GM18526 (cell line): ENCODE results near the gene CORIN.

Experiments
- POLR2A ChIP-seq: IDR thresholded peaks from 3 replicates; pipeline ENCODE4 v1.6.1; 2011; ENCODE audit not compliant: insufficient read length; ENCODE audit errors: extremely low read depth

Gene CORIN

DNA sequence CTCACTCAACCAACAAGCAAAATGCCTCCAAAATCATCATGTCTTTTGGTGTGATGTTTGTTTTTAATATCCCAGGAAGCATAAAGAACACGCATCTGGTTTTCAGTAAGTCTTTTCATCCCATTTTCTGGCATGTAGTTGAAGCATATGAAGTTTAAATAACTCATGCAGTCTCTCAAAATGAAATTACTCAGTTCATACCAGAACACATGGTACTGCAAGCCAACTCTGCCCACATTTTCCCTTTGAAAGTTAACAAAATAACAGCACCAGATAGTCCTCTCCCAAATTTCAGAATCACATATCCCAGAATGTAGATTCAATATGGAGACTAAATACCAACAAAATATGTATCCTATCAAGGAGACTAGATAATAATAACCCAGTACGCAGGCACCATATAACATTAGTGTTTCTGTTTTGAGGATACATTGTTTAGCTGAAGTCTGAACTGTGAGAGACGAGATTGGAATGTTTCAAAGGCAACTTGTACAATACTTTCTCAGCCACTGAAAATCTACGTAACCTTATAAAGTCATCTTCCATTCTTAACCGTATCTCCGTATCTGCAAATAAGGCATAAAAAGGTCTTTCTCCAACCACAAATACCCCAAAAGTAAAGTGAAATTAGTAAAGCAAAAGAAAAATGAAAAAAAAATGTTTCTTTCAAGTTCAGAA lies 23.1 kb downstream of the CORIN start:
- no peak for TF ChIP-seq POLR2A

DNA sequence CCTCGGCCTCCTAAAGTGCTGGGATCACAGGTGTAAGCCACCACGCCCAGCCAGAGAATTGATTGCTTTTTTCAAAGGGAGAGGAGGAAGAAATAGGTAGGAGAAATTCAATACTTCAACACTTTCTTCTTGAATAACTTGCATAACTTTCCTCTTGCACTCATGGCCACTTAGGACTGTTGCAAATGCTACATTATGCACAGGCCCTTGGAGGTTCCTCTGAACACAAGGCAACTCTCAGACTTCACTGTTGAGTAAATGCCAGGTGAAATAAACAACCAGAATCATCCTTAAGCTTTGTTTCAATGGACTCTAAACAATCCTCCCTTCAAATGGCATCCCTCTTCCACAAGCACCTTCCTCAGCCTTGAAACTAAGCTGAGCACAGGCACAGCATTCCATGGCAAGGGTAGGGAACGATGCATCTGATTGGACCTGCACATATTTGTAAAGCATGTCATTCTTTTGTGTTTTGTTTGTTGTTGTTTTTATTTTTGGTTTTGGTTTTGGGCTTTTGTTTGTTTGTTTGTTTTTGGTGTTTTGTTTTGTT lies 28.1 kb downstream of the CORIN start:
- TF ChIP-seq POLR2A, result no peak

DNA sequence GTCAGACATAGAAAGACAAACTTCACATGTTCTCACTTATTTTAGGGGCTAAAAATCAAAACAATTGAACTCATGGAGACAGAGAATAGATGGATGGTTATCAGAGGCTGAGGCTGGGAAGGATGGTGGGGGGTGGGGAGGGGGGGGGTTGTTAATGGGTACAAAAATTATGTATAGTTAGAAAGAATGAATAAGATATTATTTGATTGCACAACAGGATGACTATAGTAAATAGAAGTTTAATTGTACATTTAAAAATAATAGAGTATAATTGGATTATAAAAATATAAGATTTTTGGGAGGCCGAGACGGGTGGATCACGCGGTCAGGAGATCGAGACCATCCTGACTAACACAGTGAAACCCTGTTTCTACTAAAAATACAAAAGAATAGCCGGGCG lies 33.3 kb downstream of the CORIN start:
- TF ChIP-seq POLR2A, result no peak

DNA sequence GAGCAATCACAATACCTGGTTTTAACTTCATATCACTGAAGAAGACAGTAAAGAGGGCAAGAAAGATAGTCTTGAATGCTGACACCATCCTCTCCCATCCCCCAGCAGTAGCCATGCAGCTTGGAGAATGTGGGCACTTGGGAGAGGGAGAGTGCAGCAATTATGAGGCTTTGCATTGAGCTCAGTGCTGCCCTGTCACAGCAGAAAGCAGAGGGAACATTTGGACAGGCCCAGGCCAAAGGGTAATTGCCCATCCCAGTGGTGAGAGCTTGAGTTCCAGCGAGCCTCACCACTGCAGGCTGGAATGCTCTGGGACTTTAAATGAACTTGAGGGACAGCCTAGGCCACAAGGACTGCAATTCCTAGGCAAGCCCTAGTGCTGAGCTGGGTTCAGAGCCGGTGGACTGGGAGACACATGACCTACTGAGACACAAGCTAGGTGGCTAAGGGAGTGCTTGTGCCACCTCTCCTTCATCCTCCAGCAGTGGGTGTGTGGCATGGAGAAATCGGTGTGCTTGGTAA lies 36.3 kb downstream of the CORIN start:
- no peak for TF ChIP-seq POLR2A

DNA sequence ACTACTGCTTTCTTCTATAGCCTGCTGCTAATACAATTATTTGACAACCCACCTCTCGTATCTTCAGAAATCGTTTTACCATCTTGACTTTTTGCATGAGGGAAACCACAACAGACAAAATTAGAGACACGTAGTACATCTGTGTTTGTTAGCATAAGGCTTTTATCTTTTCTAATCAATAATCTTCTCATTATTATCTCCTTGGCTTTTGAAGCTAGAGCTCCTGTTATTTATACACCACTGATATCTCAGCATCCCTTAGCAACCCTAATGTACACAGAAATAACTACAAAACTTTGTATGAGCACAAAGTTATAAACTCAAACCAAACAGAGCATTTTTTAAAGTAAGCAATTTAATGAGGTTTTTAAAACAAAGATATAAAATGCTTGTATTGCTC lies 39.7 kb downstream of the CORIN start:
- TF ChIP-seq POLR2A, result no peak

DNA sequence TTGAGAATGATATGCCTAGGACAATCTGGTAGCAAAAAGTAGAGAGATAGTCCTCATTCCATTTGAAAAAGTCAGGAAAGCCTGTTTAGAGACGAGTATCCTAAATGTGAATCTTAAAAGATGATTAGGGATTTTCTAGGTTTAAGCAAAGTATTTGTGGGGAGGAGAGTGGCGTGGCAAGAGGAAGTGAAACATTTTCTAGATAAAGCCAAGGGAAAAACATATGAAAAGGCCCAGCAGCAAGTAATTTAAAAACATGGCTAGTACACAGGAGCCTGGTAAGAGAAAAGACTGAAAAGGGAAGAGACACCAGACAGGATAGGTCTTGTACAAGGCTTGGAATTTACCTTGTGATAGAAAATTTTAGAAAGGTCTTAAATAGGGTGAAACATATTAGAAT lies 45.9 kb downstream of the CORIN start:
- TF ChIP-seq POLR2A, result no peak

DNA sequence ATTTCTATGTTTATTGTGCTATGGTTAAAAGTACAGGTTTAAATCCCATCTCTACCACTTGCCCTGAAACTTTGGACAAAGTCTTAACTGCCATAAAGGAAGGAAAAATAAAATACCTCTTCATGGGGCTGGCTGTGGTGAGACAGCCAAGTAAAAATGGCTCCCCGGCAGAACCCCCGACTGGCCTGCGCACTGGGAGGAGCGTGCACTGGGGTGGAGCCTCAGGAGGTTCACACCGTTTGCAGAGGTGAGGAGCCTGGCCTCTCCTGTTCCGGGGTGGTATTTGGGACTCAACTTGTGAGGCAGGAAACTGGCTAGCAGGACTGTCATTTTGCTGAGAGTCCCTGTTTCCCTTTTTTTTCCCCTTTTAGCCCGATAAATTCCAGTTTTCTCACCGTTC lies 47.8 kb downstream of the CORIN start:
- TF ChIP-seq POLR2A, result no peak

DNA sequence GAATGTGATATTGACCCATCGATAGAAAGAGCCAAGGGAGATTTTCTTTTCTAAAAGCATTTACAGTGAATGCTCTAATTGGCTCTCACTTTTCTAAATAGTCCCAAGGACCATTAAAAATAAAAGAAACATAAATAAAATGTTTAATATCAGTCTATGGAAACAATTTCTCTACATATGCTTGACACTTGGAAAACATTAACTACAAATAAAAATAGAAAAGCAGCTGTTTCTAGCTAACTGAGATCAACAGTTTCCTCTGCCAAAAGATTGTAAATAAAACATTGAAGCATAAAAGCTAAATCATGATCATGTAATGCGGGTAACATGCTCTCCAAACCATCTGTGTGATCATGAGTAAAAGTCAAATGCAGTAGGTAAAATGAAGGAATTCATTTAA lies 49.7 kb downstream of the CORIN start:
- TF ChIP-seq POLR2A, result no peak

DNA sequence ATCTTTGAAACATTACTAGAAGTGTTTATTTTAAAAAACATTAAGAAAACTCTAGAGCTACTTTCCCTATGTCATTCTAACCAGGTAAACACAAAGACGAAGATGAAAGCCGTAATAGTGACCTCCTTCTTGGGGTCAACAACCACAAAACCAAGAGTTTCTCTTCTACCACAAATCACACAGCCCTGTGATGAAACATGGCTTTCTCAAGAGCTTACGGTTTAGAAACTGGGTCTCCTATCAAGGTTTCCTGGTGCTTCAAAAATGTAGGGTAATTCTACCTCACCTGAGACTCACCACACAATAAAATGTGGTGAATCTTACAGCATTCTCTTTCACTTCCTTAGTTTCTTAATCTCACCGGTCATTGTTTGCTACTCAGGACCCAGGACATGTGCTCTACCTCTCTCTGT lies 50.9 kb downstream of the CORIN start:
- no peak for TF ChIP-seq POLR2A

DNA sequence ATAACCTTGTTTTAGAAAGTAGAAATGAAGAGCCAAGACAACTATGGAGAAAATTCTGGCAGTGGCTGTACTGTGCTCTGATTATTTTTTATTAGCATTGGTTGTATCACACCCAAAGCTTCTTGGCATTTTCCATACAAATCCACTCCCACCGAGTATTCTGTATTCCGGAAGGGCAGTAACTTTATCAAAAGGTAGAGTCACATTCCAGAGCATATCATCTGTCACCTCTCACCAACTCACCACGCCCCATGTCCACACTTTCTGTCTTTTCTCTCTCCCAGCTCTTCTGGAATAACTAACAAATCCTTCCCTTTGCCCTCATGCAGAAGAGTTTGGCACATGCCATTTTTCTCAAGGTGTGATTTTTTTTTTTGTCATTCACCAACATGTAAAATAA lies 52.7 kb downstream of the CORIN start:
- TF ChIP-seq POLR2A, result no peak

DNA sequence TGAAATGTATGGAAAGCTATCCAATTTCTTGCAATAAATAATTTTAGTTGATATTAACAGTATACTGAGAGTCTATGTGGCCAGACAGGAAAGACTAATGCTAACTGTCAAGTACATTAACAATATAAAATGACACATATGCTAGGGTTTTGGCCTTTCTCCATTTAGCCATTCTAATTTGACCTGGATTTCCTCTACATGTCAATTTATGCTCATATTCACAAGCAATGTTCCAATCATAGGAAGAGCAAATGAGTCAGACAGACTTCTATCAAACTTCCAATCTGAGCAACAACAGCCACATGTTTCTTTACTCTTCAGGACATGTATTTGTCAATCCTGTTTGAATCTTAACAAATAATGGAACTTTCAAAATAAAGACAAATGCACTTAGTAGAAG lies 53.6 kb downstream of the CORIN start:
- TF ChIP-seq POLR2A, result no peak

DNA sequence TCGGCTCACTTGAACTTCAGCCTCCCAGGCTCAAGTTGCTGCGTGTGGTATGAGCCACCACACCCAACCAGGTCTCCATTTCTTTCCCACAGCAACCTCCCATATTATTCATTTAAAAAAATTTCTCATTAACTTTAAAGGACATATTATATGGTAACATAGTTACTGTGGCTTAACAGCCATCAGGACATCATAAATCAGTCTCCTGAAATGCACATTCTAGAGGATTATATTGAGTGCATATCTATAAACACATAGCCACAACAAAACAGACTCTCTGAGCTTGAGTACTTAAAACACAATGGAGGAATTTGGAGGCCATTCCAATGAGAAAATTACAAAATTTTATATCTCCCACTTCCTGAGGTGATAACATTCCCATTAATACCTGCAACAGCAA lies 61.5 kb downstream of the CORIN start:
- no peak for TF ChIP-seq POLR2A

DNA sequence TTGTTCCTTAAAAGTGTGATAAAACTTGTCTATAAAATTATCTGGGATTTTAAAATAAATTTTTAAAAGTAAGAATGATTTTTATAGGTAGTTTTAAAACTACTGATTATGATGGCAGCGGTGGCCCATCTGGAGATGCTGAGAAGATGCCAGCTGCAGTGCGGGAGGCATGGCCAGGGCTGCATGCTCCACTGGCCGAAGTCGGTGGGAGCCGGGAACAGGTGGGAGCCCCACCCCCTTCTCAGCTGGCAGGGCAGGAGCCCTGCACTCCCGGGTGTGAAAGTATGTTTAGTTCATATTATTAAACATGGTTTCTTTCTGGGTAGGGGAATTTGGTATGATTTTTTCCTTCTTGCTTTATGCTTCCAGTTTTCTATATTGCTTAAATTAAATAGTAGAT lies 63.8 kb downstream of the CORIN start:
- no peak for TF ChIP-seq POLR2A

DNA sequence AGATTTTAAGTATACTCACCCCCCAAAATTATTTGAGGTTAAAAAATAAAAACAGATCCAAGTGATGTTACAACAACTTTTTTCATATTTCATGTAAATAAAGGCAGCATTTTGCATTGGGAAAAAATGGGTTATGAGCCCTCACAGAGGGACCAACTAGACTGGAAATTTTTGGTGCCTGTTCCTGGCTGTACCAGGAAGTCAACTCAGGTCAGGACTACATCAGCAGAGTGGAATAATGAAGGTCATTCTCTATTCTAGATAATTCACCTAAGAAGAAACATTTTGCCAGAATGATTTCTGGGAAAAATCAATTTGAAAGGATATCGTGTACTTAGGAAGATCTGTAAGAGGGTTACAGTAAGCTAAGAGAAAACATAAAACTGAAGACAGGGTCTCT lies 66.8 kb downstream of the CORIN start:
- no peak for TF ChIP-seq POLR2A

DNA sequence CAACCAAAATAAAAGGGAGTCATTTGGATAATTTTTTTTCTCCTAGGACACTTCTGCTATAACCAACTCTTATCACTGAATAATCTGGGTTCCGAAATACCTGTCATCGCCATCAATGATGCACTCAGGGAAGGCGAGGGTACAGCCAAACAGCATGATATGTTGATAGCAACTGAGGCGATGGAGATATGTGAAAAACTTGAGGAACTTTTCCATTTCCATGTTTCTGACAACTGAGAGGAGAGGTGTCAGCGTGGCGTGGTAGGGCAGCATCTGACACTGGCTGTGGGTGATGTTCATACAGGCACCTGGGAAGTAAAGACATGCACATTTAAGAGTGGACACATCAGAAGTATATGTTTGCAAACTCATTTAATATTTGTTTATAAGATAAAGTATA lies 74.6 kb downstream of the CORIN start:
- no peak for TF ChIP-seq POLR2A

DNA sequence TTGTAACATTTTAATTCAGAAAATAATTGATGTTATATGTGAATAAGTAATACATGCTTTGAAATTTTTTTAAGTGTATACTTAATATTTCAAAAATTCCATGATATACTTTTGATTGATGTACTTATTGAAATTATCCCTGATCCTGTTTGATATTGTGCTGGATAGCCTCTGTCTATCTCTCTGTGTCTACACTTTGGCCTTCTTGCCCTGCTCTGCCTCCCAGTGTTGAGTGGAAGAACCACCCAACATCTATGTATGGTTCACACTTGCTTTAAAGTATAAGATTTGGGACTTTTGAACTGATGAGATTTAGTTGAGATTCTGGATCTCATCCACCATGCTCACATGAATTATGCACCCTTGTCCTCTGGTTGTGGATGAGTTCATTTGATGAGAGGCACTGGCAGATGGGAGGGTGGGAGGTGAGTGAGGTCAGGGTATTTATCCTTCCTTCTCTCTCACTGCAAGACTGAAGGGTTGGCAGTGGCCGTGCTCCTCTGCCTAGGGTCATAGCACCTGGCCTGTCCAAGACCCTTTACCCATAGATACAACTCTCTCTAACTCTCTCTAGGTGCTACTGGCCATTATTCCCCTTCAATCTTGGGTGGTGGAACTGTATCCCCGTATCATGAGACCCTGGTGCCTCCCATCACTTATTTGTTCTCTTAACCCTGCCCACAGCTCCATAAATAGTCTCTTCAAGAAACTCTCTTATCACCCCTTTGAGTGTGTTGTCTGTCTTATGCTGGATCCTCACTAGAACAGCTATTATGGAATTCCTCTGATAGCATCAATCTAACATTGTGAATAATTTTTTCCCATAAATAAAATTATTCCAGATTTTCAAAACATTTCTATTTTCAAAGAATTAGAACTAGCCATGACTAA lies 75.2 kb downstream of the CORIN start:
- TF ChIP-seq POLR2A, result no peak

DNA sequence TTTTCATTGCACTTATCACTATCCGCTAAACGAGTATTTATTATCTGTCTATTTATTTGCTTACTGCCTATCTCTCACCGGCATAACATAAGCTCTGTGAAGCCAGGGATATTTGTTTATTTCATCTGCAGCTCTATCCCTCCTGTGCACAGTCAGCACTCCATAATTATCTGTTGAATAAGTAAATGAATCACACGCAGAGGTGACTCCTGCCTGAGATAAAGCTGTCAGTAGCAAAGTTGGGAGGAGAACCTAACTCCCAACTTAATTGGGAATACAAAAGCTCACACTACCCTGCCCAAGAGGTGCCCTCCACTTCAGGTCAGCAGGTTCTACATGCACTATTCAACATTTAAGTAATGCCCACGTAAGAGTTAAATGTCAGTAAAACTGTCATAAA lies 85.7 kb downstream of the CORIN start:
- TF ChIP-seq POLR2A, result no peak

DNA sequence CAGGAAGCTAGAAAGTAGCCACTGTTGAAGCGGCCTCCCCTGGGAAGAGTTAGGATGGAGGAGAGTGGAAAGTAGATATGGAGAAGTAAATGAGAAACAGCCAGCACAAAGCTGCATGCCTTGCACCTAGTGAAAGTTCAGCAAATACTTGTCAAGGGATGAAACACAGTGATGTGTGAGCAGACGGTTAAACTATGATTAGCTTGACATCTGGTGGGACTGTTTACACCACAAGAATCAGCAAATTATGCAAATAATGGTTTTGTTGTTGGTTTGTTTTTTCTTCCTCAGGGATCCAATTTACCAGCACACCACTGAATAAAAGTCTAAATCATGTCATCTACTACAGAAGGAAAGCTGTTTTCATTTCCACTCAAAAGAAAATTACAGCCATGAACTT lies 87.1 kb downstream of the CORIN start:
- no peak for TF ChIP-seq POLR2A
